ENCODE data around the gene C2orf68.
"Not testable (repeated sequence)": the region's sequence is repeated elsewhere in the genome, so short reads cannot be mapped to it uniquely, and the experiment has no call there.

Gene C2orf68

DNA sequence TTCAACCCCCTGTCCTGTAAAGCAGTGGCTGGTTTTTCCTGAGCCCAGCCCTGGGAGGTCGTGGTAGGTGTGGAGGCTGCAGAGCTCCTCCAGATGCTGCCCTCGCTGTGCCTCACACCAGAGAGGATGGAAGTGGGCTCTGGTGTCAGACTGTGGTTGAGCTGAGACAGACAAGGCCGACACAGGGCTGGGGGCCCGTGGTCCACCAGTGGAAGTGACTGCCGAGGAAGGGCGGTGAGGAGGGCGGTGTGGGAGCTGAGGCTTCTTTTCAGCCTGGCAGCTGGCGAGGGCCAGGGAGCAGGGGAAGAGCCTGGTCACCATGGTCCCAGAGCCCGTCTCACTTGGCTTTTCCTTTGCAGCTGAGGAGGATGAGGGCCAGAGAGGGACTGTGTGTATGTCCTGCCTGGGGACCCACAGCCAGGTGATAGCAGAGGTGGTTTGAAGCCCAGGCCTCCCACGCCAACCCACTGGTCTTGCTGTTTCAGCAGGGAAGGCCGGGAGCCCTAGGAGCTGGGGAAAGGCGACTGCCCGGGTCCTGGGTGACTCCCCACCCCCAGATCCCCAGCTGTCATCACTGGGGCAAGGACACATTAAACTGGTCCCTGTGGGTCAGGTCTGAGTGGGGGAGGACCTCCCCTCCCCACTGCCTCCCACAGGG lies 47.6 kb upstream of the C2orf68 start:
- H3K4me2 ChIP-seq (ENCODE audit: low read depth, low read length, poor library complexity, severe bottlenecking) = no peak overlapping the region
- no peak overlapping the region for H3K4me3 ChIP-seq (ENCODE audit: insufficient read depth, low read length, poor library complexity, severe bottlenecking)
- H3F3A ChIP-seq (ENCODE audit: insufficient read depth) = no peaks in the 10 kb centered on the region
- no peaks in the 10 kb centered on the region for H4K20me1 ChIP-seq (ENCODE audit: low read depth, low read length)
- H3K27me3 ChIP-seq (ENCODE audit: low read length) = no peaks in the 10 kb centered on the region
- TF ChIP-seq, protein P1, sequence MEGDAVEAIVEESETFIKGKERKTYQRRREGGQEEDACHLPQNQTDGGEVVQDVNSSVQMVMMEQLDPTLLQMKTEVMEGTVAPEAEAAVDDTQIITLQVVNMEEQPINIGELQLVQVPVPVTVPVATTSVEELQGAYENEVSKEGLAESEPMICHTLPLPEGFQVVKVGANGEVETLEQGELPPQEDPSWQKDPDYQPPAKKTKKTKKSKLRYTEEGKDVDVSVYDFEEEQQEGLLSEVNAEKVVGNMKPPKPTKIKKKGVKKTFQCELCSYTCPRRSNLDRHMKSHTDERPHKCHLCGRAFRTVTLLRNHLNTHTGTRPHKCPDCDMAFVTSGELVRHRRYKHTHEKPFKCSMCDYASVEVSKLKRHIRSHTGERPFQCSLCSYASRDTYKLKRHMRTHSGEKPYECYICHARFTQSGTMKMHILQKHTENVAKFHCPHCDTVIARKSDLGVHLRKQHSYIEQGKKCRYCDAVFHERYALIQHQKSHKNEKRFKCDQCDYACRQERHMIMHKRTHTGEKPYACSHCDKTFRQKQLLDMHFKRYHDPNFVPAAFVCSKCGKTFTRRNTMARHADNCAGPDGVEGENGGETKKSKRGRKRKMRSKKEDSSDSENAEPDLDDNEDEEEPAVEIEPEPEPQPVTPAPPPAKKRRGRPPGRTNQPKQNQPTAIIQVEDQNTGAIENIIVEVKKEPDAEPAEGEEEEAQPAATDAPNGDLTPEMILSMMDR (IDR thresholded peaks at IDR 0.05; ENCODE audit: insufficient read depth, low read length, poor library complexity, severe bottlenecking) = no peak
- TF ChIP-seq EZH2phosphoT487 (conservative IDR thresholded peaks at IDR 0.05; ENCODE audit: low read length) = no peak
- no peaks in the 10 kb centered on the region for H3K9me2 ChIP-seq (replicated peaks; ENCODE audit: insufficient read depth, low read length)
- no peak overlapping the region for H2AFZ ChIP-seq (ENCODE audit: low read depth, low read length, severe bottlenecking)
- H3K9ac ChIP-seq (ENCODE audit: low read length) = no peak overlapping the region
- no peak overlapping the region for H3K27ac ChIP-seq (ENCODE audit: low read depth, low read length)
- no peaks in the 10 kb centered on the region for H3K9me3 ChIP-seq (ENCODE audit: insufficient read depth, low read length)
- H3K36me3 ChIP-seq (ENCODE audit: low read length) = no peaks in the 10 kb centered on the region
- H3K79me2 ChIP-seq (ENCODE audit: insufficient read depth, low read length) = no peaks in the 10 kb centered on the region

DNA sequence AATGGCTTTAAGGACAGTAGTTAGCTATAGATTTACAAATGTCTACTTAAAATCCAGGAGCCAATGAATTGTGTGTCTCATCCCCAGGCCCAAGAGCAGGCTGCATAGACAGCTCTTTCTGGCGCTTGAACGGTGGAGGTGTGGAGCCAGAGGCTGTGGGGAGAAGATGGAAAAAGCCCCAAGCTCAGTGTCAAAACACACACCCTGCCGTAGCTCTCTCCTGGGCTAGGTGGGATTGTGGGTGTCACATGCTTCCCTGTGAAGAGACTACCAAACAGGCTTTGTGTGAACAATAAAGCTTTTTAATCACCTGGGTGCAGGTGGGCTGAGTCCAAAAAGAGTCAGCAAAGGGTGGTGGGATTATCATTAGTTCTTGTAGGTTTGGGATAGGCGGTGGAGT lies 45.5 kb upstream of the C2orf68 start:
- H3F3A ChIP-seq (ENCODE audit: insufficient read depth); H3K9me2 ChIP-seq (replicated peaks; ENCODE audit: insufficient read depth, low read length); H3K27ac ChIP-seq (ENCODE audit: low read depth, low read length); H3K36me3 ChIP-seq (ENCODE audit: low read length); H3K9ac ChIP-seq (ENCODE audit: low read length); H3K79me2 ChIP-seq (ENCODE audit: insufficient read depth, low read length); H3K4me2 ChIP-seq (ENCODE audit: low read depth, low read length, poor library complexity, severe bottlenecking); H2AFZ ChIP-seq (ENCODE audit: low read depth, low read length, severe bottlenecking); H3K4me3 ChIP-seq (ENCODE audit: insufficient read depth, low read length, poor library complexity, severe bottlenecking); H3K27me3 ChIP-seq (ENCODE audit: low read length); H4K20me1 ChIP-seq (ENCODE audit: low read depth, low read length); H3K9me3 ChIP-seq (ENCODE audit: insufficient read depth, low read length): not testable (repeated sequence)

DNA sequence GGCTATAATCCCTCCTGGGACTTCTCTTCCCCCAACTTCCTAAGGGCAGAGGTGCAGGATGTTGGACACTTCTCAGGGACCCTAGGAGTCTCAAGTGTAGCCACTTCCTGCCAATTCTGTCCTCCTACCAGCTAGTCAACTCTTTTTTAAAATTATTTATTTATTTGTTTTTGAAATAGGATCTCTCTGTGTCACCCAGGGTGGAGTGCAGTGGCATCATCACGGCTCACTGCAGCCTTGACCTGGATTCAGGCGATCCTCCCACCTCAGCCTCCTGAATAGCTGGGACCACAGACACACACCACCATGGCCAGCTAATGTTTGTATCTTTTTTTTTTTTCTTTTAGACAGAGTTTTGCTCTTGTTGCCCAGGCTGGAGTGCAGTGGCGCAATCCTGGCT lies 44.6 kb upstream of the C2orf68 start:
- Histone ChIP-seq H3K9me2 (replicated peaks; ENCODE audit: insufficient read depth, low read length) (no peaks in the 10 kb centered on the region), H3F3A (ENCODE audit: insufficient read depth) (no peaks in the 10 kb centered on the region), H3K9ac (ENCODE audit: low read length) (no peak overlapping the region), H3K4me2 (ENCODE audit: low read depth, low read length, poor library complexity, severe bottlenecking) (no peak overlapping the region), H3K27me3 (ENCODE audit: low read length) (no peaks in the 10 kb centered on the region), H2AFZ (ENCODE audit: low read depth, low read length, severe bottlenecking) (no peak overlapping the region), H3K4me3 (ENCODE audit: insufficient read depth, low read length, poor library complexity, severe bottlenecking) (no peak overlapping the region), H3K27ac (ENCODE audit: low read depth, low read length) (no peak overlapping the region), H3K36me3 (ENCODE audit: low read length) (no peaks in the 10 kb centered on the region; the same call in none of the 2 replicates), H4K20me1 (ENCODE audit: low read depth, low read length) (no peaks in the 10 kb centered on the region), H3K9me3 (ENCODE audit: insufficient read depth, low read length) (no peaks in the 10 kb centered on the region), H3K79me2 (ENCODE audit: insufficient read depth, low read length) (no peaks in the 10 kb centered on the region)
- TF ChIP-seq, protein P1 (IDR thresholded peaks at IDR 0.05; ENCODE audit: insufficient read depth, low read length, poor library complexity, severe bottlenecking) = no peak
- no peak for TF ChIP-seq EZH2phosphoT487 (conservative IDR thresholded peaks at IDR 0.05; ENCODE audit: low read length)

DNA sequence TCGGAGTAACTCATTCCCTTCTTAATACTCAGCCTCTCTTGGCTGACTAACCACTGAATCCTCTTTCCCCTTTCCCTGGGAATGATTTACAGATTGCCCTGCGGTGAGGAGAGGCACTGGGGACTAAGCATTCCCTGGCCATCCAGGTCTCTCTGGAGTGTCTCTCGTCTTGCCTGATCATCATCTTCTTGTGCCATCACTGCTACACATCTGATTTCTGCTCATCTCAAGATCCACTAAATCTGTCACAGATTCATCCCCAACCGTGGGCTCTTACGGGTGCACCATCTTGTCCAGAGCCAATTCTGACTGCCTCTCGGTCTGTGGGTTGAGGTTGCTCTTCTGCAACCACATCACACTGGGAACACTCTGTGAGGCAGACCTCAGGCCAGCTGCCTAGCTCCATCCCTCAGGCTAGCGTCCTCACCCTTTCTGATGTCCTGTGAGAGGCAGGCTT lies 44.1 kb upstream of the C2orf68 start:
- Histone ChIP-seq H3K27ac (ENCODE audit: low read depth, low read length) (no peak overlapping the region), H3K9me2 (replicated peaks; ENCODE audit: insufficient read depth, low read length) (no peaks in the 10 kb centered on the region), H3K27me3 (ENCODE audit: low read length) (no peaks in the 10 kb centered on the region), H3K4me2 (ENCODE audit: low read depth, low read length, poor library complexity, severe bottlenecking) (no peak overlapping the region), H3K4me3 (ENCODE audit: insufficient read depth, low read length, poor library complexity, severe bottlenecking) (no peak overlapping the region), H2AFZ (ENCODE audit: low read depth, low read length, severe bottlenecking) (no peak overlapping the region), H3K9ac (ENCODE audit: low read length) (no peak overlapping the region), H3F3A (ENCODE audit: insufficient read depth) (no peaks in the 10 kb centered on the region), H3K79me2 (ENCODE audit: insufficient read depth, low read length) (no peaks in the 10 kb centered on the region), H3K9me3 (ENCODE audit: insufficient read depth, low read length) (no peaks in the 10 kb centered on the region), H4K20me1 (ENCODE audit: low read depth, low read length) (no peaks in the 10 kb centered on the region), H3K36me3 (ENCODE audit: low read length) (peaks cover 4% of the 10 kb centered on the region)
- TF ChIP-seq, protein P1 (IDR thresholded peaks at IDR 0.05; ENCODE audit: insufficient read depth, low read length, poor library complexity, severe bottlenecking) = no peak
- no peak for TF ChIP-seq EZH2phosphoT487 (conservative IDR thresholded peaks at IDR 0.05; ENCODE audit: low read length)

Data from SU-DHL-6 (cell line).